Prostate gland (tissue), 2 donors: ENCODE results near the gene IGF2.

Source experiments
- CTCF ChIP-seq, 4 experiments: fragments of 200-600 bp in 2 of 4; fragments of 450-650 bp in 2 of 4; sonication (generic) in 2 of 4; IDR thresholded peaks; 1 replicate in 3 of 4; 2 replicates in 1 of 4; pipeline ENCODE4 v1.5.1; 2016 to 2019; ENCODE audit warnings: antibody characterized with exemption in 4 of 4, mild to moderate bottlenecking in 2 of 4, moderate library complexity in 2 of 4
- POLR2A ChIP-seq: fragments of 450-650 bp; IDR thresholded peaks from one replicate; pipeline ENCODE4 v1.6.1; 2016; ENCODE audit warnings: antibody characterized with exemption, mild to moderate bottlenecking
- POLR2AphosphoS5 ChIP-seq: sonication (generic); formaldehyde crosslinking; IDR thresholded peaks from one replicate; pipeline ENCODE4 v1.6.1; 2017; ENCODE audit warnings: antibody characterized with exemption

- no peak for TF ChIP-seq CTCF (IDR thresholded peaks at IDR 0.05)
- no peak for TF ChIP-seq POLR2AphosphoS5
- TF ChIP-seq POLR2A, result no peak
Measured at GRCh38 chr11:2158966-2159365, 19.8 kb upstream of the IGF2 start.
